Mesenchymal stem cell (in vitro differentiated cells and primary cell): ENCODE measurements around the gene MYCL.

Experiments used
- DNase-seq: peaks from one replicate; pipeline ENCODE4 v3.0.0-alpha.2; 2013
- H2AFZ ChIP-seq: one replicate; pipeline ENCODE4 v1.6.1; 2013; ENCODE audit warnings: low read depth, mild to moderate bottlenecking, control low read depth, inconsistent platforms, low read length, moderate library complexity
- H2AK5ac ChIP-seq: 2 replicates; pipeline ENCODE4 v1.6.1; 2013; ENCODE audit warnings: low read length, moderate library complexity, mild to moderate bottlenecking, inconsistent platforms; ENCODE audit not compliant: severe bottlenecking
- H2BK120ac ChIP-seq: one replicate; pipeline ENCODE4 v1.6.1; 2013; ENCODE audit warnings: low read depth, mild to moderate bottlenecking, inconsistent platforms, low read length, moderate library complexity
- H2BK12ac ChIP-seq, 2 experiments: one replicate each; pipeline ENCODE4 v1.6.1; 2013; ENCODE audit warnings: inconsistent platforms in 2 of 2, low read length in 2 of 2, mild to moderate bottlenecking in 2 of 2, moderate library complexity in 2 of 2, control low read depth in 1 of 2
- H2BK15ac ChIP-seq: one replicate; pipeline ENCODE4 v1.6.1; 2013; ENCODE audit warnings: mild to moderate bottlenecking, low read depth, inconsistent platforms; ENCODE audit not compliant: poor library complexity, severe bottlenecking
- H2BK5ac ChIP-seq: 2 replicates; pipeline ENCODE4 v1.6.1; 2013; ENCODE audit warnings: low read depth, mild to moderate bottlenecking, low read length, control low read depth, inconsistent platforms; ENCODE audit not compliant: poor library complexity, severe bottlenecking
- H3K14ac ChIP-seq, 2 experiments: one replicate each; pipeline ENCODE4 v1.6.1; 2013; ENCODE audit warnings: inconsistent platforms in 2 of 2, low read length in 2 of 2, control low read depth in 1 of 2, mild to moderate bottlenecking in 1 of 2, moderate library complexity in 1 of 2
- H3K18ac ChIP-seq, 2 experiments: one replicate each; pipeline ENCODE4 v1.6.1; 2013; ENCODE audit warnings: inconsistent platforms in 2 of 2, low read length in 2 of 2, control low read depth in 1 of 2, low read depth in 1 of 2, mild to moderate bottlenecking in 1 of 2
- H3K23ac ChIP-seq, 2 experiments: one replicate each; pipeline ENCODE4 v1.6.1; 2013; ENCODE audit warnings: inconsistent platforms in 2 of 2, low read length in 2 of 2, mild to moderate bottlenecking in 2 of 2, moderate library complexity in 2 of 2, control low read depth in 1 of 2
- H3K27ac ChIP-seq: 2 replicates; pipeline ENCODE4 v1.5.1; 2013; ENCODE audit warnings: mild to moderate bottlenecking, moderate library complexity, low read length, control low read depth, inconsistent platforms; ENCODE audit not compliant: poor library complexity, severe bottlenecking
- H3K27me3 ChIP-seq, 2 experiments: 2 replicates each; pipeline versions ENCODE4 v1.6.1 to v1.7.0; 2013; ENCODE audit warnings: low read length in 2 of 2, mild to moderate bottlenecking in 2 of 2, moderate library complexity in 2 of 2, control low read depth in 1 of 2, inconsistent platforms in 1 of 2; ENCODE audit not compliant: control insufficient read depth in 1 of 2, insufficient read depth in 1 of 2
- H3K36me3 ChIP-seq, 2 experiments: 2 replicates each; pipeline versions ENCODE4 v1.6.1 to v1.7.0; 2013; ENCODE audit warnings: low read length in 2 of 2, control low read depth in 1 of 2, inconsistent platforms in 1 of 2, low read depth in 1 of 2, mild to moderate bottlenecking in 1 of 2; ENCODE audit not compliant: insufficient read depth in 2 of 2, control insufficient read depth in 1 of 2
- H3K4ac ChIP-seq, 2 experiments: one replicate each; pipeline ENCODE4 v1.6.1; 2013; ENCODE audit warnings: inconsistent platforms in 2 of 2, low read length in 2 of 2, mild to moderate bottlenecking in 2 of 2, moderate library complexity in 2 of 2, control low read depth in 1 of 2, low read depth in 1 of 2
- H3K4me1 ChIP-seq: 2 replicates; pipeline ENCODE4 v1.6.1; 2013; ENCODE audit warnings: low read depth, low read length, control low read depth; ENCODE audit not compliant: control insufficient read depth, insufficient read depth
- H3K4me2 ChIP-seq: 2 replicates; pipeline ENCODE4 v1.6.1; 2013; ENCODE audit warnings: low read length, mild to moderate bottlenecking, inconsistent platforms; ENCODE audit not compliant: poor library complexity, severe bottlenecking
- H3K4me3 ChIP-seq, 2 experiments: 2 replicates each; pipeline versions ENCODE4 v1.5.1 to v1.7.0; 2013; ENCODE audit warnings: low read length in 2 of 2, mild to moderate bottlenecking in 2 of 2, control low read depth in 1 of 2, low read depth in 1 of 2; ENCODE audit not compliant: insufficient read depth in 1 of 2
- H3K79me1 ChIP-seq: replicated peaks from 2 replicates; pipeline ENCODE4 v1.6.1; 2013; ENCODE audit warnings: mild to moderate bottlenecking, control low read depth, low read length, inconsistent platforms; ENCODE audit not compliant: poor library complexity, severe bottlenecking
- H3K9ac ChIP-seq: 2 replicates; pipeline ENCODE4 v1.7.0; 2013; ENCODE audit warnings: mild to moderate bottlenecking, low read length, moderate library complexity
- H3K9me3 ChIP-seq: 2 replicates; pipeline ENCODE4 v1.7.0; 2013; ENCODE audit warnings: mild to moderate bottlenecking, low read length; ENCODE audit not compliant: control insufficient read depth
- H4K8ac ChIP-seq: one replicate; pipeline ENCODE4 v1.6.1; 2013; ENCODE audit warnings: inconsistent platforms, mild to moderate bottlenecking, low read length, moderate library complexity
- H4K91ac ChIP-seq: one replicate; pipeline ENCODE4 v1.6.1; 2013; ENCODE audit warnings: mild to moderate bottlenecking, low read length, inconsistent platforms
- WGBS: methylation state at CpG from one replicate; pipeline ENCODE4 v1.1.7; 2013; ENCODE audit warnings: mixed read lengths; 5-methylcytosine and 5-hydroxymethylcytosine counted together

MYCL gene

GRCh38 chr1:39861003-39861402, 40.7 kb downstream of the MYCL start:
- peaks cover 19% of the 10 kb centered on the region for H3K79me1 ChIP-seq
- no peak overlapping the region for H3K18ac ChIP-seq
- no peaks in the 10 kb centered on the region for H3K27me3 ChIP-seq
- peaks cover 3 to 19% of the 10 kb centered on the region in 2 experiments for H3K36me3 ChIP-seq
- no peak overlapping the region for H3K4me2 ChIP-seq
- 94% methylated on average over 5 of the region's 7 CpGs for WGBS
- H2BK15ac ChIP-seq, result no peak overlapping the region
- no peak overlapping the region for H2BK5ac ChIP-seq
- H3K27ac ChIP-seq, result no peak overlapping the region
- no peak overlapping the region for H2AFZ ChIP-seq
- no peak overlapping the region for H4K91ac ChIP-seq
- no peaks in the 10 kb centered on the region for H3K9me3 ChIP-seq
- no peaks in the 10 kb centered on the region for H3K4me1 ChIP-seq
- no peak overlapping the region for H2BK12ac ChIP-seq
- H3K14ac ChIP-seq, result no peak overlapping the region
- H3K4ac ChIP-seq, result no peak overlapping the region
- DNase-seq, result no peak
- H2BK120ac ChIP-seq, result no peak overlapping the region
- no peak overlapping the region for H3K4me3 ChIP-seq
- H3K9ac ChIP-seq, result no peak overlapping the region
- H4K8ac ChIP-seq, result no peak overlapping the region
- no peak overlapping the region for H3K23ac ChIP-seq
- H2AK5ac ChIP-seq, result no peak overlapping the region

GRCh38 chr1:39859859-39860812, 41.6 kb downstream of the MYCL start:
- Histone ChIP-seq H4K8ac (no peak overlapping the region), H3K4me3 (no peak overlapping the region), H3K27ac (no peak overlapping the region), H3K79me1 (peaks cover 19% of the 10 kb centered on the region), H3K9ac (no peak overlapping the region), H2BK12ac (no peak overlapping the region), H2AFZ (no peak overlapping the region), H2BK120ac (no peak overlapping the region), H2BK15ac (no peak overlapping the region), H3K14ac (no peak overlapping the region), H2AK5ac (no peak overlapping the region), H3K23ac (no peak overlapping the region), H3K4ac (no peak overlapping the region), H2BK5ac (no peak overlapping the region), H3K9me3 (no peaks in the 10 kb centered on the region), H3K27me3 (no peaks in the 10 kb centered on the region), H4K91ac (no peak overlapping the region), H3K36me3 (peaks cover 7 to 25% of the 10 kb centered on the region in 2 experiments), H3K4me2 (no peak overlapping the region), H3K18ac (no peak overlapping the region), H3K4me1 (no peaks in the 10 kb centered on the region)
- 99% methylated on average over 3 of the region's 7 CpGs for WGBS
- no peak for DNase-seq

- no peak overlapping the region for H2AK5ac ChIP-seq
- H2BK12ac ChIP-seq, result no peak overlapping the region
- H3K27me3 ChIP-seq, result no peaks in the 10 kb centered on the region
- H2BK5ac ChIP-seq, result no peak overlapping the region
- H3K27ac ChIP-seq, result no peak overlapping the region
- no peaks in the 10 kb centered on the region for H3K9me3 ChIP-seq
- H3K4me3 ChIP-seq, result no peak overlapping the region
- no peak overlapping the region for H4K91ac ChIP-seq
- H3K4me1 ChIP-seq, result no peaks in the 10 kb centered on the region
- no peak overlapping the region for H3K23ac ChIP-seq
- H2AFZ ChIP-seq, result no peak overlapping the region
- no peak overlapping the region for H3K14ac ChIP-seq
- H4K8ac ChIP-seq, result no peak overlapping the region
- H2BK15ac ChIP-seq, result no peak overlapping the region
- 100% methylated on average over 1 of the region's 3 CpGs for WGBS
- no peak overlapping the region for H2BK120ac ChIP-seq
- no peak overlapping the region for H3K9ac ChIP-seq
- H3K4me2 ChIP-seq, result no peak overlapping the region
- H3K36me3 ChIP-seq, result peaks cover 10 to 30% of the 10 kb centered on the region in 2 experiments
- no peak for DNase-seq
- H3K4ac ChIP-seq, result no peak overlapping the region
- H3K18ac ChIP-seq, result no peak overlapping the region
- peaks cover 23% of the 10 kb centered on the region for H3K79me1 ChIP-seq
Observed at GRCh38 chr1:39858315-39858714, 43.4 kb downstream of the MYCL start.

- Histone ChIP-seq H3K18ac (no peak overlapping the region), H3K9ac (no peak overlapping the region), H2BK5ac (no peak overlapping the region), H4K8ac (no peak overlapping the region), H3K4me1 (peaks cover 2% of the 10 kb centered on the region), H2BK15ac (no peak overlapping the region), H4K91ac (no peak overlapping the region), H3K79me1 (peaks cover 23% of the 10 kb centered on the region), H3K4me3 (no peak overlapping the region), H3K23ac (no peak overlapping the region), H3K4ac (no peak overlapping the region), H3K4me2 (no peak overlapping the region), H2AFZ (no peak overlapping the region), H2AK5ac (no peak overlapping the region), H3K27ac (no peak overlapping the region), H3K14ac (no peak overlapping the region), H2BK120ac (no peak overlapping the region), H3K36me3 (peaks cover 10 to 37% of the 10 kb centered on the region in 2 experiments), H2BK12ac (no peak overlapping the region), H3K27me3 (no peaks in the 10 kb centered on the region), H3K9me3 (no peaks in the 10 kb centered on the region)
- WGBS, result no CpG with 5 or more reads among the region's 3 CpGs
- no peak for DNase-seq
Observed at GRCh38 chr1:39857126-39857878, 44.4 kb downstream of the MYCL start.
